ENCODE results near the gene DLGAP4. TPM values are rescaled to one million over a fixed set of nuclear protein-coding genes. Genes with fewer than 3 reads are reported as not detected.

DLGAP4 gene
- polyA plus RNA-seq, 1 of the 3 experiments (the other 2 are of a cell fraction) = 31.2 TPM

DNA sequence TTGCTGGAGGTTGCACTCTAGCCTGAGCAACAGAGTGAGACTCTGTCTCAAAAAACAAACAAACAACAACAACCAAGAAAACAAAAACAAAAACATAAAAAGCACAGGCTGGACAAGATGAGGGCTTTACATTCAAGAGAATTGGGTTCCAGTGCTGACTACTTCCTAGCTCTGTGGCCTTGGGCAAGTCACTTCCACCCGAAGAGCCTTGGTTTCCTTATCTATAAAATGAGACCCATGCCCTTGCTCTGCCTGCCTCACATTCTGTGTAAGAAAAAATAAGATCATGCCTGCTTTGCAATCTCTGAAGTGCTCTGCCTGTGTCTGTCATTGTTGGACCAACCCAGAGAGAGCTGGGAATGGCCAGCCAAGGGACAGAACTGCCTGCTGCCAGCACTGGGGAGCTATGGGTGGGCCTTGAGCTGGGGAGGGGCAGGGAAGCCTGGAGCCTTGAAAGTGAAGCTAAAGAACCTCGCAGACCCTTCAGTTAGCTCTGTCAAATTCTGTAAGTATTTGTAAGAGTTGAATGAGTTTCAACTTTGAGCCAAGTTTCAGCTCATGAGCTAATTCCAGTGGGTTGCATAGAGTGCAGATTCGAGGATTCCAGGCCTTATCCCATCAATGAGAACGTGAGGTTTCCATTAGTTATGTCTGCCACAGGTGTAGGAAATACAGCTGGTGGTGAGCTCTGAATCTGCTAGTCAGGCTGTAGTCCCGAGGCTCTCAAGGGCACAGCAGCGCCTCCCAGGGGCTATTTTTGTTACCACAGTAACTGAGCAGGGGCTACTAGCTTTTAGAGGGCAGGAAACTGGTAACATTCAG is 93.2 kb downstream of the DLGAP4 start:
- Histone ChIP-seq H3K4me2 (no peak overlapping the region), H3K4me3 (ENCODE audit: low read depth in 2 of 2, low read length in 1 of 2) (no peak overlapping the region; a peak in 1 of 4 replicates), H3K4me1 (ENCODE audit: control insufficient read depth in 1 of 2, insufficient read depth in 2 of 2, low read depth in 1 of 2, low read length in 1 of 2) (peaks cover 0 to 12% of the 10 kb centered on the region in 2 experiments; a peak in 1 of 4 replicates), H3K79me2 (ENCODE audit: insufficient read depth) (no peaks in the 10 kb centered on the region), H3K27ac (ENCODE audit: low read depth in 2 of 2, low read length in 1 of 2) (no peak overlapping the region), H3K9me3 (no peaks in the 10 kb centered on the region), H3K9ac (no peak overlapping the region), H3K27me3 (ENCODE audit: insufficient read depth) (peaks cover 20% of the 10 kb centered on the region; the same call in 1 of the 2 replicates), H2AFZ (ENCODE audit: low read depth) (no peak overlapping the region), H3F3A (replicated peaks; ENCODE audit: insufficient read depth) (no peaks in the 10 kb centered on the region), H3K9me2 (no peaks in the 10 kb centered on the region), H3K36me3 (replicated peaks in 1 of 2; ENCODE audit: control insufficient read depth in 1 of 2, insufficient read depth in 2 of 2, low read length in 1 of 2) (no peaks in the 10 kb centered on the region), H4K20me1 (ENCODE audit: insufficient read depth) (no peaks in the 10 kb centered on the region)
- WGBS (ENCODE audit: low lambda C conversion rate) = 40% methylated on average over 6 of the region's 6 CpGs
- ChIA-PET CTCF (interaction anchor here (0.6 to 3.6 kb wide), 39 partner anchors 9 to 444 kb away, joined by 3 to 22 read pairs (median 5); no protein-coding TSS in a partner anchor), POLR2A (no interaction called here)
- TF ChIP-seq NFIC (IDR thresholded peaks at IDR 0.05; ENCODE audit: borderline replicate concordance) (no peak), FOXJ3 (CRISPR knock-in tag; IDR thresholded peaks at IDR 0.05) (no peak), RFX5 (IDR thresholded peaks at IDR 0.05; ENCODE audit: low read length) (no peak), FOSL2 (IDR thresholded peaks at IDR 0.05; ENCODE audit: borderline replicate concordance, low read depth) (no peak), MEF2A (IDR thresholded peaks at IDR 0.05; ENCODE audit: borderline replicate concordance, low read depth) (no peak), RXRA (IDR thresholded peaks at IDR 0.05; ENCODE audit: borderline replicate concordance, low read depth) (no peak), RCOR1 (IDR thresholded peaks at IDR 0.05; ENCODE audit: low read length) (no peak), JUND (IDR thresholded peaks at IDR 0.05) (no peak), SIN3A (IDR thresholded peaks at IDR 0.05; ENCODE audit: borderline replicate concordance, low read depth, low read length) (no peak), GATA2 (CRISPR knock-in tag; IDR thresholded peaks at IDR 0.05) (no peak), MAX (IDR thresholded peaks at IDR 0.05; ENCODE audit: low read depth) (no peak), NRF1 (IDR thresholded peaks at IDR 0.05; ENCODE audit: low read depth, low read length) (no peak), SMC3 (IDR thresholded peaks at IDR 0.05; ENCODE audit: low read depth, low read length) (peak; percentile 56), EP300 (IDR thresholded peaks at IDR 0.05; ENCODE audit: borderline replicate concordance in 1 of 2, low read depth in 1 of 2, low read length in 1 of 2) (no peak), ELF1 (IDR thresholded peaks at IDR 0.05) (no peak), RAD21 (IDR thresholded peaks at IDR 0.05; ENCODE audit: low read length) (peak; percentile 72), CTCF (IDR thresholded peaks at IDR 0.05) (peak; percentile 51)
- TF ChIP-seq, protein P1, sequence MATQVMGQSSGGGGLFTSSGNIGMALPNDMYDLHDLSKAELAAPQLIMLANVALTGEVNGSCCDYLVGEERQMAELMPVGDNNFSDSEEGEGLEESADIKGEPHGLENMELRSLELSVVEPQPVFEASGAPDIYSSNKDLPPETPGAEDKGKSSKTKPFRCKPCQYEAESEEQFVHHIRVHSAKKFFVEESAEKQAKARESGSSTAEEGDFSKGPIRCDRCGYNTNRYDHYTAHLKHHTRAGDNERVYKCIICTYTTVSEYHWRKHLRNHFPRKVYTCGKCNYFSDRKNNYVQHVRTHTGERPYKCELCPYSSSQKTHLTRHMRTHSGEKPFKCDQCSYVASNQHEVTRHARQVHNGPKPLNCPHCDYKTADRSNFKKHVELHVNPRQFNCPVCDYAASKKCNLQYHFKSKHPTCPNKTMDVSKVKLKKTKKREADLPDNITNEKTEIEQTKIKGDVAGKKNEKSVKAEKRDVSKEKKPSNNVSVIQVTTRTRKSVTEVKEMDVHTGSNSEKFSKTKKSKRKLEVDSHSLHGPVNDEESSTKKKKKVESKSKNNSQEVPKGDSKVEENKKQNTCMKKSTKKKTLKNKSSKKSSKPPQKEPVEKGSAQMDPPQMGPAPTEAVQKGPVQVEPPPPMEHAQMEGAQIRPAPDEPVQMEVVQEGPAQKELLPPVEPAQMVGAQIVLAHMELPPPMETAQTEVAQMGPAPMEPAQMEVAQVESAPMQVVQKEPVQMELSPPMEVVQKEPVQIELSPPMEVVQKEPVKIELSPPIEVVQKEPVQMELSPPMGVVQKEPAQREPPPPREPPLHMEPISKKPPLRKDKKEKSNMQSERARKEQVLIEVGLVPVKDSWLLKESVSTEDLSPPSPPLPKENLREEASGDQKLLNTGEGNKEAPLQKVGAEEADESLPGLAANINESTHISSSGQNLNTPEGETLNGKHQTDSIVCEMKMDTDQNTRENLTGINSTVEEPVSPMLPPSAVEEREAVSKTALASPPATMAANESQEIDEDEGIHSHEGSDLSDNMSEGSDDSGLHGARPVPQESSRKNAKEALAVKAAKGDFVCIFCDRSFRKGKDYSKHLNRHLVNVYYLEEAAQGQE (IDR thresholded peaks at IDR 0.05; ENCODE audit: low read depth, low read length) = no peak
- TF ChIP-seq, protein P2, sequence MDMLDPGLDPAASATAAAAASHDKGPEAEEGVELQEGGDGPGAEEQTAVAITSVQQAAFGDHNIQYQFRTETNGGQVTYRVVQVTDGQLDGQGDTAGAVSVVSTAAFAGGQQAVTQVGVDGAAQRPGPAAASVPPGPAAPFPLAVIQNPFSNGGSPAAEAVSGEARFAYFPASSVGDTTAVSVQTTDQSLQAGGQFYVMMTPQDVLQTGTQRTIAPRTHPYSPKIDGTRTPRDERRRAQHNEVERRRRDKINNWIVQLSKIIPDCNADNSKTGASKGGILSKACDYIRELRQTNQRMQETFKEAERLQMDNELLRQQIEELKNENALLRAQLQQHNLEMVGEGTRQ (IDR thresholded peaks at IDR 0.05; ENCODE audit: borderline replicate concordance, low read depth, low read length) = no peak
- peak; percentile 81 for DNase-seq

Measured in SK-N-SH (cell line).